HG02678 (cell line): ENCODE results near the gene RCAN1.

Experiments used
- ATAC-seq: cut with Tn5 transposase; IDR thresholded peaks from one replicate; pipeline ENCODE4 v1.9.1; 2021; ENCODE audit warnings: mild to moderate bottlenecking, moderate library complexity; ENCODE audit not compliant: unreplicated experiment

The RCAN1 gene

DNA sequence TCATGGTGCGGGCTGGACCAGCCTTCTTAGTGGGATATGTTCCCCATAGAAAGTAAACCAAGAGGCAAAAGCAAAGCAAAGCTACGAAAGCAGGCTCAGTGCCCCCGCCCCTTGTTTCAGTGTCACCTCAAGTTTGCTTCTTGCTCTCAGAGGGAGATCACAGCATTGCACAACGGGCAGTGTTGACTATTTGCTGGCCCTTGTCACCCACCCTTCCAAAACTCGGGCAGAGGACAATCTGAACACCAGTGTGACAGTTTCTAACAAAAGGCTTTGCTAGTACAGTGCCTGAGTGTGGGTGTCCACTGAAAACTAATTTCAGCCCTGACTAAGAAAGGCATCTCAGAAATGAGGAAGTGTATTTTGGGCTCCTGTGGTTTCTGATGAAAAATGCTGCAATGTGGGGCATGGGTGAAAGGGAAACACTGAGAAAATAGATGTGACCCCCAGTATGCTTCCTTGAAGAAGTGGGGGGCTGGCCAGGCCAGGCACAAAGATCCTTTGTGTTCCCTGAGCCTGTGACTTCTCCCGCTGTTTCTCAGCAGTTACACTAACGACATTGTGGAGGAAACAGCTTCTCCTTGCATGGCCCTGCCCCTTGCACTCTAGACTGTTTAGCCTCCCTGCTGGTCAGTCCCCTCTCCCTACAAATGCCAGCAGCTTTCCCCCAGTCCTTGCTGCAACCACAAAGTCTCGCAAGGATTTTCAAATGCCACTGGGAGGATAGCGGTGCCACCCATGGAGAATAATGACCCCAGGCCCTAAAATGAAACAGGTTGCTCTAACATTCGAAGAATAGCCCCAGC is 69.6 kb downstream of the RCAN1 start:
- peak; percentile 90 for ATAC-seq

DNA sequence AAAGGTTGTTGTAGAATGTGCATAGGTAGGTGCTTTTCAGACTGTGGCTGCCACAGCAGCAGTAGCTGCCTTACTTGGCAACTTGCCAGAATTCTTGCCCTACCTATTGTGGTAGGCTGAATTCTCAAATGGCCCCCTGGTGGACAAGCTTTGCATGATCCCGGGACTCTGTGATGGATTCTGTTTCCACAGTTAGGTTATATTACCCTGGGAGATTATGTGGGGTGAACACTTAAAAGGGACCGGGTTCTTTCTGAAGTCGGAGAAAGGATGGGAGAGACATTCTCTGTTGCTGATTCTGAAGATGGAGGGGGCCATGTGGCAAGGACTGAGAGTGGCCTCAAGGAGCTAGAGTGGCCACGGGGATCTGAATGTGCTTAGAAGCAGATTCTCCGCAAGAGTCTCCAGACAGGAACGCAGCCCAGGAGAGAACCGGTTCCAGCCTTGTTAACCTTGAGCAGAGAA is 70.8 kb downstream of the RCAN1 start:
- ATAC-seq: no peak

DNA sequence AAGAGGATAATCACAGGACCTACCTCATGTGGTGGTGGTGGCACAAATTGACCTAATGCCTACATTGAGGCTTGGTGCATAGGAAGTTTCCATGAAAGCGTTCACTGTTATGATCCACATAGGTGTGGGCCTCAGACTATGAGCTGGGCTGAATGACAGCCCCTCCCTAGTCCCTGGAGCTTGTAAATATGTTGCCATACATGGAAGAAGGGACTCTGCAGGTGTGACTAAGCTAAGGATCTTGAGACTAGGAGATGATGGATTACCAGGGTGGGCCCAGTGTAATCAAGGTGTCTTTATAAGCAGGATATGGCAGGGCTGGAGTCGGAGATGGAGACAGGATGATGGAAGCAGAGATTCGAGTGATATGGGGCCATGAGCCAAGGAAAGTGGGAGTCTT is 71.9 kb downstream of the RCAN1 start:
- ATAC-seq: no peak

DNA sequence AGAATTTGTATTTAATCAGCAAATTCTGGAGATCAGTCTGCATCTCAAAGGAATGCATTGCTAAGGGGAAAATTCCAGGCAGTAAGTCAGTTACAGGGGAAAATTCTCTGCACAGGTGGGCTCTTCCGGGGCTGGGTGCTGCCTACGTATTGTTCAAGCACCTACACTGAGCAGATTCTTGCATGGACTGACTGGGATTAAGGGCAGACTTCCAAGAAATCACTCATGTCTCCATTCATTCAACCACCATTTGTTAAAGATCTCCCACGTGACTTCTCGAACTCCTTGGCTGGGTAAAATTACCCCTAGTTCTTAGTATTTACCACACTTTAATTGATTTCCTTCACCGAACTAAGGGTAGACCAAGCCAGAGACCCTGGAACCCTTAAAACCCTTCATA is 74.7 kb downstream of the RCAN1 start:
- ATAC-seq: no peak

DNA sequence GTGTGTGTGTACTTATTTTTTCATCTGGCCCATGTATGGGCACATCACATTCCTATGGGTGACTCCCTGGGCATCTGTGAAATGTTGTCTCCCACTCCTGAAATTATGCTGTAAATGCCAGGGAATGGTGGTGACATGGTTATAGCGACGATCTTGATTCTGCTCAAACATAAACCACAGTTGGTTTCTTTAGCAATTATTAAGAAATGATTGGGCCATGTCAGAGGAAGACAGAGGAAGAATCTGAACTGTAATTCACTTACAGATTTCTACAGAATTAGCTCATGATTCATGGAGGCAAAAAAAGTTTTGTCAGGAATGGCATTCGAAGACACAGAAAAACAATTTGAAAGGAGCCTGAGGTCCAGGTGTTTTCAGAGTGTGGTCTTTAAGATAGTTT is 77.1 kb downstream of the RCAN1 start:
- no peak for ATAC-seq

DNA sequence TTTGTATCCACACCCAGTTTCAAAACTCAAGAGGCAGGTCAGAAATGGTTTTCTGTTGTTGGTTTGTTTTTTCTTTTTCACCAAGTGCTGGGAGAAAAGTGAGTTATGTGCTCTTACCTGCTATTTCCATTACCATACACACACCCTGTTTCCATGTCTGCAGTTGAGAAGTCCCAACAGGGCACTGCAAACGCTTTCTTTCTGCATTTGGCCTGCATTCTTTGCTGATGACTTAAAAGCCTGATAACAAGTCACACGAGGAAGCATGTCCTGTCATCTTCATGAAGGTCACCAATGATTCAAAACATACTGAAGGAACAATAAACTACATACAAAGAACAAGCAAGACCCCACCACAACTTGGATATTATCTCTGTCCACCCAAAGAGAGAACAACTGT is 78.1 kb downstream of the RCAN1 start:
- ATAC-seq: no peak

DNA sequence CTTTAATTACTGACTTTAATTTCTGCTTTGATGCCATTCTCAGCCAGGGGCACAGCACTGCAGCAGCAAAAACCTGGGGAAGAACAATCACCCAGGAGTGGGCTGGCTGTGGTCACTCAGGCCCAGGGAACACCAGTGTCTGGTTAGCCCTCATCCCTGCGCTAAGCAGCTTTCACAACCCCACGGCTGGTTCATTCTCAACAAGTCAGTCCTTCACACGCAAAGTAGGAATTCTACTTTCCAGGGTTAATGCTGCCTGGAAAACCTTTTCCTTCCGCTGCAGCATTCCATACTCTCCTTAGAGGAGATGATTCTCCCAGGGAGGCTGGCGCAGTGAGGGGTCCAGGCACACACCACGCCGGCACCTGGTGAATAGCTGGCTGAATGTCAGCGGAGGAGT is 78.6 kb downstream of the RCAN1 start:
- ATAC-seq: no peak

DNA sequence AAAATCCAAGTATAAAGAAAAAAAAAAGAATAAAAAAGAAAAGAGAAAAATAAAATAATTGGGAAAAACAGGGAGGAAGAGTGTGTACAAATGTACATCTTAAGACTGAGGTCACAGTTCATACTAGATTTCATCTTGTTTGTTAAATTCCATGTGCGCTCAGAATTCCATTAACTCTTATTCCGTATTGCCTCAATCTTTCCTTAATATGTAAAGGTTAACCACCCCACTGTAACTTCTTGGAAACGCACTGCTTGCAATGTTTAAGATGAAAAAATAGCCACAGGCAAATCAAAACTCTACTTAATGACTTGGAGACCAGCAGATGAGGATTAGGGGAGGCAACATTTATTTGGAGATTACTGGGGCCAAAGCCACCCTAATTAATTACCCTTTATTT is 79.0 kb downstream of the RCAN1 start:
- no peak for ATAC-seq

DNA sequence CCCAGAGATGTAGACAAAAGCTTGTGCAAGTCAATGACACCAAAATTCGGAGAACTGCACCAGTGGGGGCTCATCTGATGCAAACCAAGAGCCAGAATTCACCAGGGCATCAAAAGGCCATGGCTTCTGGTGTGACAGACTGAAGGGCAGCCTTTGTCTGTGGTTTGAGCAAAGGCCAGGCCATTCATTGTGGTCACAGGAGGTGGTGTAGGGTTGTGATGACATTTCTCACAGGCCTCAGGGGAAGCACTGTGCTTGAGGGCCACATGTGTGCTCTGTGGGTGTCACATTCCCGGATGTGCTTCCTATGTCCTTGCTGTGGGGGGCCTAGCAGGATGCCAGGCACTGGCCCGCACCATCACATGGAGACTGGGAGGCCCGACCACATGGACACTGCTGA is 80.4 kb downstream of the RCAN1 start:
- no peak for ATAC-seq

DNA sequence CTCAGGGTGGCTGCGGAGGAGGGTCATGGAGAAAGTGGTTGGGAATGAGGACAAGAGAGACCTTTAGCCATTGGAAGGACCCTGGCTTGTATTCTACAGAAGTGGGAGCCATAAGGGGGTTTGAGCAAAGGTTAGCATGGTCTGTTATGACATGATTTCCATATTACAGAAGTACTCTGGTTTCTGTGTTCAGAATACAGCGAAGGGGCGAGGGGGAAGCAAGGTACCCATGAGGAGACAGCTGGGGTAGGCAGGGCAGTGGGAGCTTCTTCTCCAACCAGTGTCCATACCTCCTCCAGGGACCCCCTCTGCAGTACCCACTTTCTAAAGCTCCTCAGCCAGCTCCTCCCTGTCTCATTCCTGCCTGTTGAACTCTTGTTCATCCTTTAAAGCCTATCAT is 81.0 kb downstream of the RCAN1 start:
- ATAC-seq: no peak

DNA sequence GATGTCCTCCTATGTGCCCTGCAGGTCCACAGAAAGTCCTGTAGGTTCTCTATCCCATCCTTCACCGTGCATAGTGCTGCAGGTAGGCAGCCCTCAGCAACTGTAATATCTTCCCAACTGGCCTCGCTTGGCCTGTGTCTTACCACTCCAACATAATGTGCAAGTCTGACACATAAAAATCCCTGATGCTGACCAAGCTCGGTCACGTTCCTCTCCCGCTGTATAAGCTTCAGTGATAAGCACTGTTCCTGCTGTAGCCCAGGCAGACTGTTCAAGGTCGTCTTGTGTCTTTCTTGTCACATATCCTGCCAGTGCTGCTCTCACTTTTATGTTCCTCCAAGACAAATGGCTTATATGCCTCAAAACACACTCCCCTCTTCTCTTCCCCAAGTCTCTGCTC is 83.5 kb downstream of the RCAN1 start:
- ATAC-seq: no peak

DNA sequence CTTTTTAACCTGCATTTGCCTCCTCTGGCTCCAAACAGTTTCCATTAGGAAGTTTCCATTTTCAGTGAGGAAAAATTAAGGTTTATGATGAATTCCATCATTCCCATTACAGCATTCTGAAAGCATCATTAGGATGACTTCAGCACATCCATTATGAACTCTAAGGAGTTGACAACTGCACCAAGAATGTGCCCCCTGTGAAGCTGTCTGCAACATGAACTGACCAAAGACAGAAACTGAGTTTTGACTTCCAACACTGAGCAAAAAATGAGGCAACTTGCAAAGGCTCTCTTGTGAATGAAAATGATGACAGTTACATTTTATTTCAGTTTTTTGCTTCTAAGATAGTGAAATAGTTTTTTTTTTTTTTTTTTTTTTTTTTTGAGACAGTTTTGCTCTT is 84.7 kb downstream of the RCAN1 start:
- no peak for ATAC-seq

DNA sequence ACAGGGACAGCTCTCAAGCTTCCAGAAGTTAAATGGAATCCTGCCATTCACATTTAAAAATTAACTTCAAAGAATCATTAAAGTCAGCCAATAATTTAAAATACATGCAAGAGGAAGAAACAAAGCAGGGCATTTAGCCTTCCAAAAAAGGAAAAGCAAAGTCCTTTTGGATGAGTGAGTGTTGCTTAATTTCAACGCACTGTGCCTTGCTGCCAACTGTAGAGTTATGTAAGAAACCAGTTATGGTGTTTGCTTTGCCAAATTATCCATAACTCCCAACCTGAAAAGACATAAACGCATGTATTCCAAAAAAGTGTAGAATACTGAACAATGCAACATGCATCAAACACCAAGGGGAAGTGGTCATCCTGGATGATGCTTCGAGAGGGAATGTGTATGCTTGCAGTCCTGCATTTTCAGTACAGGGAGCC is 86.8 kb downstream of the RCAN1 start:
- ATAC-seq: no peak

DNA sequence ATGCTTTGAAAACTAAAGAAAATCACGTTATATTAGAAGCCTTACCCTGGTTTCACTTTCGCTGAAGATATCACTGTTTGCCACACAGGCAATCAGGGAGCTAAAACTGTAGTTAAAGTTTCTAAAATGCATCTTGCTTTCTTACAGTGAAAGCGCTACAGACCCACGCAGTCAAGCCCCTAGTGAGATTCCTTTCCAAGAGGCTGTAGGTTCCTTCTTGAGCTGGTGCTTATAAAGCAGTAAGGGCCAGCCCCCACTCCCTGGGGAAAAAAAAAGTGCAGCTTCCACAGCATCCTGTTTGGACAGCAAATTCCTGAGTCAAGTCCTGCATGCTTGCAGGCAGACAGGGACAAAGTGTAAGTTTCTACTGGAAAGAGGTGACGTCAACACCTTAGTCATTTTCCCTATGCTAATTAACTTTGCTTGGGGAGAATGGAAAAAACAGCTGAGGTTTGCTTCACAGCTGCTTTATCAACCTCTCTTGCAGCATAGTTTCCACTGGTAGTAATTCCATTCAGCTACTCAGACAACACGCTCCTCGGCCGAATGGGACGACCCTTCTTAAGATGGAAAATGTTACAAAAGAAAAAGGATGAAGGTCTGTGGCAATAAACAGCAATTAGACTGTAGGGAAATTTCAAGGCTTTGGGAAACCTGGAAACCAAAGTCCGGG is 88.2 kb downstream of the RCAN1 start:
- peak; percentile 62 for ATAC-seq

DNA sequence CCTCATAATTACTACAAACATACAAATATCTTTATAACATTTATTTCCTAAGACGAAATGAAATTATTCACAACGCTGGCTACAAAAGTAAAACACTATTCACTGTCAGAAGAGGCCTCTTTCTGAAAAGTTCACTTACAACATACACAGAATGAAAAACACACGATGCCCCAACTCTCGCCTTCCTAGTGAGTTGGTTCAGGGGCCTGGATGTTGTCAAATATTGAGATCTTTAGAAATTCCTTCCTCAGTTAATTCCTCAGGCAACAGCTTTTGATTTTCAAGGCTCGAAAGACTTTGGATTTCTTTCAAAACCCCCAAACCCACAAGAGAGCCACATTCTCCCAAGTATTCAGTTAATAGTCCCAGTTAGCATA is 88.7 kb downstream of the RCAN1 start:
- no peak for ATAC-seq

DNA sequence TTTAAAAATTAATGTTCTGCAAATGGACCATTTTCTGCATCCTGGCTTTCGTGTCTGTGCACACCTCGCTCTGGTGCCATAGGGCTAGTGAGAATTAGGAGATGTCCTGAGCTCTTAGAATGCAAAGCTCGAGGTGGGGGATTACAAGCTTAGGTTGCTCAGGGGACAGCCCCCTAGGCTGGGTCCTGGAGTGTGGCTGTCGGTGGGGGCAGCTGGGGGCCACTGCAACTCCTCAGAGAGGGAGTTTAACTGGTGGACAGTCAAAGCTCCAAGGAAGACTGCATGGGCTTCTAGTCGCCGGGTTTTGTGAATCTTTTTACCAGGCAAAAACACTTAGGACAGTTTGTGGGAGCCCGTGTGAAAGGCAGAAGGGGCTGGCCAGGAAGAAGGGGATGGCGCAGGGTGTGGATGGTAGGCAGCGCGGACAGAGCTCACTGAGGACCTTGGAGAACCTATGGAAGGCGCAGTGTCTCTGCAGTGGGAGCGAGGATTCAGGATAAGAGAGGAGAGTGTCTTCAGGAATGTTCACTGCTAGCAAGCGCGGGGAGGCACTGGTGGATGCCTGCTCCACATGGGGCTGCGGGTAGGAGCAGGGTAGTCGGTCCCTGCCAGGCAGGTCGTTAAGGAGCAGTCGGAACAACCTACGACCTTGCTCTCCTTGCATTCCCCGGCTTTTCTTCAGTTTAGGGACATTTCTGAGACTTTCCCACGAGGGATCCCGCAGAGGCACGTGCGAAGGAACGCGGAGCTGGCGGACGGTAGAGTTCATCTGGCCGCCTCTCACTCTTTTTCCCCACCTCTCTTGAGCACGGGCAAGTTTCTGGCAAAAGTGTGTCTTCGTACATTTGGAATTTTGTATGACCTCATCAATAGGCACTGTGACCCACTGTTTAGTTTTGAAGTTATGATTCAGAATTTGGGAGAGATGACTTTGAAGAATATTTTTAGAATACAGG is 90.0 kb downstream of the RCAN1 start:
- ATAC-seq: no peak

DNA sequence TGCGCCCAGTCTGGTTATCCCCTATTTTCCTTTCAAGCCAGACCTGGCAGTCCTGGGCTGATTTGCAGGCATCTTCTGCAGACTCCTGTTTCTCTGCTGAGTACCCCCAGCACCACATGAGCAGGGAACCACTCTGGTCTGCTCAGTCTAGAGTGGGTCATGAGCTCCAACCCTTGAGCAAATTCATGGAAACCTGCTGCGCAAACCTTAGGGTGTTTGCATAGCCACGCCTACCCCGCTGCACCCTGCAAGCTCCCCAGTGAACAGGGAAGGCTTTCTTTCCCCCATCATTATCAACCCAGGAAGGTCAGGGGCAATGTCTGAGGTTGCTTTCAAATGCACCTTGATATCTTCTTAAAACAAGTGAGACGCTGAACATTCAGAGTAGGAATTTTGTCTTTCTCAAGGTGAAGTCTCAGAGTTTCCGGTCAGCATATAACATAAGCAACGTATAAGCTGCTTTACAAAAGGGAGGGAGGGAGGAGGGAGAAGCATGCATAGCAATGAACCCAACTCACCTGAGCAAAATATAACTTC is 91.8 kb downstream of the RCAN1 start:
- no peak for ATAC-seq

DNA sequence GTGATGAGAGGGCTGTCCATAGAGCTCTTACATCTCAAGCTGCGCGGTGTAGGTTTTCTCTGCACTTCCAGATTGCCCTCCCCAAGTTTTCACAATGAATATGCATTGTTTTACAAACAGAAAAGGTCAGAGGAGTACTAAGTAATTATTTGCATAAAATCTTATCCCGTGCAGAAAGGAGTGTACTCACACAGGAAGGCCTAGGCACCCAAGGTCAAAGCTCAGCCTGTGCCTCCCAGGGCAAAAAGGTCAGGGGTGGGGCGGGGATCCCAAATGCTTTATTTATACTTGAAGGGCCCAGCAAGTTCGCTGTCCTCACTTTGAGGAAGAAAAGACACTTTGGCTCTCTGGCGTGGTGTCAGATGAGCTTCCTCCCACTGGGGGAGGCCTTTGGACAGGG is 92.6 kb downstream of the RCAN1 start:
- no peak for ATAC-seq

DNA sequence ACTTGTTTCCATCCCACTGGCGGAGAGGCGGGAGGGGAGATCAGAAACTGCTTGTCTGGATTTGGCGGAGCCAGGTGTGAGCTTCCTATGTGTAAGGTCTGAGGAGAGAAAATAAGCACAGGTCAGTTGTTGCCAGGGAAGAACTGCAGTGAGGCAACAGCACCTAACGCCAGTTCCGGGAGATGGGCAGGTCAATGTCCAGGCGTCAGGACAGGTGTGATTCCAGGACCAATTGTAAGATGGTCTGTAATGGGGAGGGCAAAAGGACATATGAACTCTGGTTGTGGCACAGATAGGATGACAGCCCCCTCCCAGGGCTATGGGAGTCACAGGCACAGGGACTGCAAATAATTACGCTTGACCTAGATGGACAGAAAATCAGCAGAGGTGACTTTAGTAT is 93.4 kb downstream of the RCAN1 start:
- no peak for ATAC-seq

DNA sequence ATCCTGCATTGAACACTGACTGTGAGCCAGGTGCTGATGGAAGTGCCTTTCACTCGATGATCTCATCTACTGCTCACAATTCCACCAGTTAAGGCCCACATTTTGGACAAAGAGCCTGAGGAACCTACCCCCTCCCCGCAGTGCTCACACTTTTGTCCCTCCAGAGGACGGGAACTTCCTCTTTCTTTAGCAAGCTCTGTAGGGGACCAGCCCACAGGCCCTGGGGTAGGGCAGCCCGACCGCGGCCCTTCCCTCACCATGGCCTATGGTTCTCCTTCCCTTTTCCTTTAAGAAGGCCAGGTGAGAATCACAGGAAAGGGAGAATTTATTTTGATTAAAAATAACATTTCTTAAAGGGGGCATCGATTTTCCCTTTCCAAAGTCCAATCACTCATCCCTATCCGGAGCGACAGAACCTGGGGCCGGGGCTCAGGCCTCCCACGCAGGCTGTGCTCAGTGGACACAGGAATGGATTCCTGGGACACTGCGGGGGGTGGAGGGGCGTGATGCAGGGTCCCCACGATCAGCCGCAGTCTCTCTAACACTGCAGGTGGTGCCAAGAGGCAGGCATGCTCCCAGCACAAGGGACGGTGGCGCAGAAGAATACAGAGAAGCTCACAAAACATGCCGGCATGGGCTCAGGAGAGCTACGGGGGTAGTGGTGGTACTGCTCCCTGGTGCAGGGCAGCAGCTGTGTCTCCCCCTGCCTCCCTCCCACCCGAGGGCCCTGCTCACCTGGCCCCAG is 94.0 kb downstream of the RCAN1 start:
- no peak for ATAC-seq
